ENCODE data around the gene SPAG16.

SPAG16 gene

GRCh38 chr2:213284105-213285090 is at the start of gene SPAG16:
SPAG16 (plus strand) TSS chr2:213284464.
- no peak for TF ChIP-seq CTCF (conservative IDR thresholded peaks at IDR 0.05)
- peak within 1 kb of the TSS; percentile 56 for H3K27ac ChIP-seq

GRCh38 chr2:213234641-213235040 is 49.6 kb upstream of the SPAG16 start:
- no peak overlapping the region for H3K27ac ChIP-seq
- TF ChIP-seq CTCF (conservative IDR thresholded peaks at IDR 0.05): no peak

- no peak overlapping the region for H3K27ac ChIP-seq
- TF ChIP-seq CTCF (conservative IDR thresholded peaks at IDR 0.05): no peak
These were observed 48.5 kb upstream of the SPAG16 start for GRCh38 chr2:213235741-213236140.

- H3K27ac ChIP-seq: no peak overlapping the region
- no peak for TF ChIP-seq CTCF (conservative IDR thresholded peaks at IDR 0.05)
These were observed 47.0 kb upstream of the SPAG16 start for GRCh38 chr2:213237251-213237650.

- TF ChIP-seq CTCF (conservative IDR thresholded peaks at IDR 0.05): no peak
- H3K27ac ChIP-seq: no peak overlapping the region
These were observed 46.5 kb upstream of the SPAG16 start for GRCh38 chr2:213237787-213238186.

GRCh38 chr2:213238753-213239495 is 45.3 kb upstream of the SPAG16 start:
- TF ChIP-seq CTCF (conservative IDR thresholded peaks at IDR 0.05): no peak
- H3K27ac ChIP-seq: no peak overlapping the region

GRCh38 chr2:213241817-213242216 is 42.4 kb upstream of the SPAG16 start:
- H3K27ac ChIP-seq: no peak overlapping the region
- no peak for TF ChIP-seq CTCF (conservative IDR thresholded peaks at IDR 0.05)
